ENCODE data around the gene CNOT6. TPM values are rescaled to one million over a fixed set of nuclear protein-coding genes. Genes with fewer than 3 reads are reported as not detected.
A peak's percentile ranks its signal among the peaks of the same experiment; 100 is the strongest.

Gene CNOT6
- total RNA-seq, 1 experiment from 2014 or later: 10.6 TPM

DNA sequence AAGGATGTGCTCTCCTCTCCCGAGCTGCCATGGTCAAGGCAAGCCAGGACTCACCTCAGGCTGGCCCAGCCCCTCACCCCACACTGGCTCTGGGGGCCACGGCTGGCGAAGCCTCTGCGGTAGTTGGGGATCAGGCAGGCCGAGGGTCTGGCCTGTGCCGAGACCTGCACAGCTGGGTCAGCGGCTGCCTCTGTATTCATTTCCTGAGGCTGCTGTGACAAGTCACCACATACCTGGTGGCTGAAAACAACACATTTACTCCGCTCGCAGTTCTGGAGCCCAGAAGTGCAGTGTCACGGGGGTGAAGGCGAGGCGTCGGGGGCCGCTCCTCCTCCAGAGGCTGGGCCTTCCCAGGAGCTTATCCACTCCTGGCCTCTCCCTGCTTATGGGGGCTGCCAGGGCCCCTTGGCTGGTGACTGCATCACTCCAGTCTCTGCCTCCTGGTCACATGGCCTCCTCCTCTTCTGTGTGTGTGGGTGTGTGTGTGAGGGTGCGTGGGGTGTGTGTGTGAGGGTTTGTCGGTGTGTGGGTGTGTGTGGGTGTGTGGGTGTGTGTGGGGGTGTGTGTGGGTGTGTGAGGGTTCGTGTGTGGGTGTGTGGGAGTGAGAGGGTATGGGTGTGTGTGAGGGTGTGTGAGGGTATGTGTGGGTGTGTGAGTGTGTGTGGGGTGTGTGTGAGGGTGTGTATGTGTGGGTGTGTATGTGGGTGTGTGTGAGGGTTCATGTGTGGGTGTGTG is 100.3 kb downstream of the CNOT6 start:
- H3K27ac ChIP-seq (ENCODE audit: low read length): no peak overlapping the region
- H3F3A ChIP-seq (ENCODE audit: low read length, unreplicated experiment): no peaks in the 10 kb centered on the region
- no peaks in the 10 kb centered on the region for H3K79me2 ChIP-seq (ENCODE audit: low read length)
- no peaks in the 10 kb centered on the region for H3K4me1 ChIP-seq (ENCODE audit: insufficient read depth, low read length)
- no peaks in the 10 kb centered on the region for H3K9me3 ChIP-seq (ENCODE audit: low read length)
- intact Hi-C loops (cut with micrococcal nuclease): no loop called here
- H2AFZ ChIP-seq (ENCODE audit: low read length): no peak overlapping the region
- H4K20me1 ChIP-seq (ENCODE audit: low read length): no peaks in the 10 kb centered on the region
- ChIA-PET CTCF (no interaction called here), POLR2A (ENCODE audit: unreplicated experiment) (no interaction called here)
- H3K36me3 ChIP-seq (ENCODE audit: low read depth, low read length): no peaks in the 10 kb centered on the region
- TF ChIP-seq, protein P1, sequence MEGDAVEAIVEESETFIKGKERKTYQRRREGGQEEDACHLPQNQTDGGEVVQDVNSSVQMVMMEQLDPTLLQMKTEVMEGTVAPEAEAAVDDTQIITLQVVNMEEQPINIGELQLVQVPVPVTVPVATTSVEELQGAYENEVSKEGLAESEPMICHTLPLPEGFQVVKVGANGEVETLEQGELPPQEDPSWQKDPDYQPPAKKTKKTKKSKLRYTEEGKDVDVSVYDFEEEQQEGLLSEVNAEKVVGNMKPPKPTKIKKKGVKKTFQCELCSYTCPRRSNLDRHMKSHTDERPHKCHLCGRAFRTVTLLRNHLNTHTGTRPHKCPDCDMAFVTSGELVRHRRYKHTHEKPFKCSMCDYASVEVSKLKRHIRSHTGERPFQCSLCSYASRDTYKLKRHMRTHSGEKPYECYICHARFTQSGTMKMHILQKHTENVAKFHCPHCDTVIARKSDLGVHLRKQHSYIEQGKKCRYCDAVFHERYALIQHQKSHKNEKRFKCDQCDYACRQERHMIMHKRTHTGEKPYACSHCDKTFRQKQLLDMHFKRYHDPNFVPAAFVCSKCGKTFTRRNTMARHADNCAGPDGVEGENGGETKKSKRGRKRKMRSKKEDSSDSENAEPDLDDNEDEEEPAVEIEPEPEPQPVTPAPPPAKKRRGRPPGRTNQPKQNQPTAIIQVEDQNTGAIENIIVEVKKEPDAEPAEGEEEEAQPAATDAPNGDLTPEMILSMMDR (conservative IDR thresholded peaks at IDR 0.05; ENCODE audit: low read depth, low read length): no peak
- no peak for TF ChIP-seq EZH2phosphoT487 (IDR thresholded peaks at IDR 0.05; ENCODE audit: borderline replicate concordance, low read length)
- no peak for TF ChIP-seq EZH2 (IDR thresholded peaks at IDR 0.05; ENCODE audit: low read length, unreplicated experiment)
- no peak overlapping the region for H3K4me2 ChIP-seq (ENCODE audit: low read length)
- H3K9me2 ChIP-seq (replicated peaks; ENCODE audit: low read length): no peaks in the 10 kb centered on the region
- no peak for DNase-seq
- H3K9ac ChIP-seq (ENCODE audit: low read length): no peak overlapping the region
- ATAC-seq: no peak
- H3K27me3 ChIP-seq (ENCODE audit: low read length): peaks cover 16% of the 10 kb centered on the region
- no peak overlapping the region for H3K4me3 ChIP-seq (ENCODE audit: low read length)
- BruUV-seq (replicated peaks): no TSS peak

DNA sequence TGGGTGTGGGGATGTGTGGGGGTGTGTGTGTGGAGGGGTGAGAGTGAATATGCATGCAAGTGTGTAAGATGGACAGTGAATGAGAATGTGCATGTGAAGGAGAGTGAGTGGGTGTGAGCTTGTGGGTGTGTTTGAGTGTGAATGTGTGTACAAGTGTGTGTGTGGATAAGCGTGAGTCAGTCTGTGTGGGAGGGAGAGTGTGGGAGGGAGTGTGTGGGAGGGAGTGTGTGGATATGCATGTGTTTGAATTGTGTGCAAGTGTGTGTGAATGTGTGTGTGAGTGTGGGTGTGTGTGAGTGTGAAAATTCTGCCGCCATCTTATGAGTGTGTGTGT is 100.8 kb downstream of the CNOT6 start:
- H3K36me3 ChIP-seq (ENCODE audit: low read depth, low read length): no peaks in the 10 kb centered on the region
- ATAC-seq (no peak), DNase-seq (no peak)
- no peaks in the 10 kb centered on the region for H3K79me2 ChIP-seq (ENCODE audit: low read length)
- H3K9me2 ChIP-seq (replicated peaks; ENCODE audit: low read length): no peaks in the 10 kb centered on the region
- intact Hi-C loops (cut with micrococcal nuclease): no loop called here
- H2AFZ ChIP-seq (ENCODE audit: low read length): no peak overlapping the region
- ChIA-PET CTCF (no interaction called here), POLR2A (ENCODE audit: unreplicated experiment) (no interaction called here)
- no peak overlapping the region for H3K27ac ChIP-seq (ENCODE audit: low read length)
- BruUV-seq (replicated peaks): no TSS peak
- H3K9me3 ChIP-seq (ENCODE audit: low read length): no peaks in the 10 kb centered on the region
- no peak overlapping the region for H3K4me2 ChIP-seq (ENCODE audit: low read length)
- H3F3A ChIP-seq (ENCODE audit: low read length, unreplicated experiment): no peaks in the 10 kb centered on the region
- no peak overlapping the region for H3K4me3 ChIP-seq (ENCODE audit: low read length)
- H3K27me3 ChIP-seq (ENCODE audit: low read length): peaks cover 11% of the 10 kb centered on the region
- H4K20me1 ChIP-seq (ENCODE audit: low read length): no peaks in the 10 kb centered on the region
- TF ChIP-seq, protein P1 (conservative IDR thresholded peaks at IDR 0.05; ENCODE audit: low read depth, low read length): no peak
- TF ChIP-seq EZH2 (IDR thresholded peaks at IDR 0.05; ENCODE audit: low read length, unreplicated experiment): no peak
- no peak for TF ChIP-seq EZH2phosphoT487 (IDR thresholded peaks at IDR 0.05; ENCODE audit: borderline replicate concordance, low read length)
- H3K9ac ChIP-seq (ENCODE audit: low read length): no peak overlapping the region
- H3K4me1 ChIP-seq (ENCODE audit: insufficient read depth, low read length): no peaks in the 10 kb centered on the region

DNA sequence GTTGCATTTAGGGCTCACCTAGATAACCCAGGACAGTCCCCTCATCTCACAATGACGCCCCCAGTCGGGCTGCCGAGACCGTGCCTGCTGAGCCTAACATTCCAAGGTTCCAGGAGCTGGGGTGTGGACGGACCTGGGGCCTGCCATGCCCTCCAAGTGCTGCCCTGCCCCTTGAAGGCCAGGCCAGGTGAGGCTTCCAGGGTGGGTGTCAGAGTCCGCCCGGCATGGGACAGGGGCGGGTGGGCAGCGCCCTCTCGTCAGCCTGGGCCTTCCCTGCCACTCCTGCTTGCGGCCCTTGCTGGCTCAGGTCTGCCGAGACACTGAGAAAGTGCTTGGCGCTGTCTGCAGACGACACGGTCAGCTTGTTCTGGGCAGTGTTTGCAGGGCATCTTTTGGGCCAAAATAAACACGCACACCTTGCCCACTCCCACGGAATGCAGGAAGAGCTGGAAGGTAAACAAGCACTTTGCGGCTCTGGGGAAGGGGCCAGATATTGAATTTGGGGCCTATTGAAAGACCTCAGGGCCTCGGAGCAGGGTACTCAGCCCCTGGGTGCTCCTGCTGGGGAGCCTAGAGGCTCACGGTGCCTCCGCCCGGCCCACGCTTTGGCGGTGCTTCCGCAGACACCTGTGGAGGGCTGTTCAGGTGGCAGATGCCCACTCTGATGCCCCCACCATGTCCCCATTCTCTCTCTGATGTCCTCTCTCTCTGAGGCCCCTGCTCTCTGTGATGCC is 101.4 kb downstream of the CNOT6 start:
- ATAC-seq (peak; percentile 59), DNase-seq (no peak)
- H3K9me3 ChIP-seq (ENCODE audit: low read length): no peaks in the 10 kb centered on the region
- H2AFZ ChIP-seq (ENCODE audit: low read length): no peak overlapping the region
- H3K4me2 ChIP-seq (ENCODE audit: low read length): no peak overlapping the region
- H3K36me3 ChIP-seq (ENCODE audit: low read depth, low read length): no peaks in the 10 kb centered on the region
- intact Hi-C loops (cut with micrococcal nuclease): no loop called here
- no peaks in the 10 kb centered on the region for H4K20me1 ChIP-seq (ENCODE audit: low read length)
- no peaks in the 10 kb centered on the region for H3K4me1 ChIP-seq (ENCODE audit: insufficient read depth, low read length)
- no peaks in the 10 kb centered on the region for H3F3A ChIP-seq (ENCODE audit: low read length, unreplicated experiment)
- no peak overlapping the region for H3K27ac ChIP-seq (ENCODE audit: low read length)
- ChIA-PET CTCF (no interaction called here), POLR2A (ENCODE audit: unreplicated experiment) (no interaction called here)
- no peak overlapping the region for H3K9ac ChIP-seq (ENCODE audit: low read length)
- peaks cover 6% of the 10 kb centered on the region for H3K27me3 ChIP-seq (ENCODE audit: low read length)
- no peaks in the 10 kb centered on the region for H3K9me2 ChIP-seq (replicated peaks; ENCODE audit: low read length)
- no peaks in the 10 kb centered on the region for H3K79me2 ChIP-seq (ENCODE audit: low read length)
- H3K4me3 ChIP-seq (ENCODE audit: low read length): no peak overlapping the region
- TF ChIP-seq EZH2 (IDR thresholded peaks at IDR 0.05; ENCODE audit: low read length, unreplicated experiment): no peak
- TF ChIP-seq, protein P1 (conservative IDR thresholded peaks at IDR 0.05; ENCODE audit: low read depth, low read length): no peak
- TF ChIP-seq EZH2phosphoT487 (IDR thresholded peaks at IDR 0.05; ENCODE audit: borderline replicate concordance, low read length): no peak
- no TSS peak for BruUV-seq (replicated peaks)

Measured in PC-3 (cell line).